ENCODE data around the gene PPP2R2C.

PPP2R2C gene

GRCh38 chr4:6378493-6379445 lies 93.6 kb downstream of the PPP2R2C start:
- DNase-seq (ENCODE audit: low spot score) = no peak

GRCh38 chr4:6377626-6378492 lies 94.6 kb downstream of the PPP2R2C start:
- no peak for DNase-seq (ENCODE audit: low spot score)

- DNase-seq (ENCODE audit: low spot score) = no peak
These were observed 96.7 kb downstream of the PPP2R2C start for GRCh38 chr4:6375620-6376295.

- DNase-seq (ENCODE audit: low spot score) = no peak
These were observed 97.8 kb downstream of the PPP2R2C start for GRCh38 chr4:6374575-6374974.

- no peak for DNase-seq (ENCODE audit: low spot score)
These were observed 98.6 kb downstream of the PPP2R2C start for GRCh38 chr4:6373541-6374410.

- peak; percentile 16 for DNase-seq (ENCODE audit: low spot score)
These were observed 99.5 kb downstream of the PPP2R2C start for GRCh38 chr4:6372649-6373525.

- no peak for DNase-seq (ENCODE audit: low spot score)
These were observed 100.6 kb downstream of the PPP2R2C start for GRCh38 chr4:6371812-6372211.

GRCh38 chr4:6371271-6371670 lies 101.1 kb downstream of the PPP2R2C start:
- no peak for DNase-seq (ENCODE audit: low spot score)

- DNase-seq (ENCODE audit: low spot score) = no peak
These were observed 102.3 kb downstream of the PPP2R2C start for GRCh38 chr4:6369924-6370645.

- DNase-seq (ENCODE audit: low spot score) = no peak
These were observed 102.9 kb downstream of the PPP2R2C start for GRCh38 chr4:6369511-6369910.

- no peak for DNase-seq (ENCODE audit: low spot score)
These were observed 103.4 kb downstream of the PPP2R2C start for GRCh38 chr4:6369035-6369434.

GRCh38 chr4:6368601-6369000 lies 103.8 kb downstream of the PPP2R2C start:
- DNase-seq (ENCODE audit: low spot score) = no peak

GRCh38 chr4:6368096-6368495 lies 104.3 kb downstream of the PPP2R2C start:
- DNase-seq (ENCODE audit: low spot score) = no peak

GRCh38 chr4:6367371-6367851 lies 105.0 kb downstream of the PPP2R2C start:
- no peak for DNase-seq (ENCODE audit: low spot score)

GRCh38 chr4:6366581-6366980 lies 105.8 kb downstream of the PPP2R2C start:
- DNase-seq (ENCODE audit: low spot score) = no peak

- DNase-seq (ENCODE audit: low spot score) = no peak
These were observed 106.8 kb downstream of the PPP2R2C start for GRCh38 chr4:6365545-6366086.

GRCh38 chr4:6364581-6364980 lies 107.8 kb downstream of the PPP2R2C start:
- no peak for DNase-seq (ENCODE audit: low spot score)

GRCh38 chr4:6364146-6364545 lies 108.3 kb downstream of the PPP2R2C start:
- DNase-seq (ENCODE audit: low spot score) = no peak

- DNase-seq (ENCODE audit: low spot score) = no peak
These were observed 109.5 kb downstream of the PPP2R2C start for GRCh38 chr4:6362896-6363295.

Data from CD4-positive, alpha-beta T cell treated with Interleukin-2 at 100 ng/mL for 4 hours (primary cell).